ENCODE results near the gene ITPR3. TPM values are rescaled to one million over a fixed set of nuclear protein-coding genes. Genes with fewer than 3 reads are reported as not detected.
A peak's percentile ranks its signal among the peaks of the same experiment; 100 is the strongest.

Gene ITPR3
- total and polyA plus RNA-seq, 2 of the 13 experiments (the other 11 are each of a cell fraction or from before 2014, with no cell fraction given): 3.8 to 21.4 TPM

- TF ChIP-seq ZBTB40 (IDR thresholded peaks at IDR 0.05) (no peak), ZBTB40 (CRISPR knock-in tag; IDR thresholded peaks at IDR 0.05) (peak; percentile 37; the same call in 1 of the 2 replicates), ZNF674 (CRISPR knock-in tag; IDR thresholded peaks at IDR 0.05; ENCODE audit: low read depth) (0 out of 2 replicates have a peak, but pooled peaks have one; percentile 52), TEAD3 (CRISPR knock-in tag; optimal IDR thresholded peaks at IDR 0.05; ENCODE audit: borderline replicate concordance) (peak; percentile 54), KAT8 (CRISPR knock-in tag; IDR thresholded peaks at IDR 0.05) (peak; percentile 69; the same call in 1 of the 2 replicates), ZNF335 (CRISPR knock-in tag; IDR thresholded peaks at IDR 0.05) (peak; percentile 35; the same call in 1 of the 2 replicates), REXO4 (CRISPR knock-in tag; IDR thresholded peaks at IDR 0.05; ENCODE audit: borderline replicate concordance) (0 out of 2 replicates have a peak, but pooled peaks have one; percentile 67), ZBTB4 (CRISPR knock-in tag; IDR thresholded peaks at IDR 0.05; ENCODE audit: borderline replicate concordance) (0 out of 2 replicates have a peak, but pooled peaks have one; percentile 20), GABPA (IDR thresholded peaks at IDR 0.05; ENCODE audit: low read depth, low read length) (no peak), GABPA (CRISPR knock-in tag; IDR thresholded peaks at IDR 0.05; ENCODE audit: low read depth) (peak; percentile 41), CBX5 (CRISPR knock-in tag; IDR thresholded peaks at IDR 0.05; ENCODE audit: borderline replicate concordance) (peak; percentile 90; the same call in 1 of the 2 replicates), NR2F1 (CRISPR knock-in tag; IDR thresholded peaks at IDR 0.05) (peak in 1 of 2 experiments; percentile 44; a peak in 1 of 4 replicates), ZFX (CRISPR knock-in tag; IDR thresholded peaks at IDR 0.05; ENCODE audit: low read depth) (peak; percentile 38; the same call in 1 of the 2 replicates), SMARCC2 (IDR thresholded peaks at IDR 0.05) (no peak), TOPORS (CRISPR knock-in tag; IDR thresholded peaks at IDR 0.05) (no peak), ZNF224 (CRISPR knock-in tag; IDR thresholded peaks at IDR 0.05) (0 out of 2 replicates have a peak, but pooled peaks have one; percentile 25), HNF4A (CRISPR knock-in tag; IDR thresholded peaks at IDR 0.05) (peak; percentile 64), FOSL2 (CRISPR knock-in tag; IDR thresholded peaks at IDR 0.05) (peak; percentile 55), SAP130 (CRISPR knock-in tag; IDR thresholded peaks at IDR 0.05; ENCODE audit: low read depth) (0 out of 2 replicates have a peak, but pooled peaks have one; percentile 38), NFYC (CRISPR knock-in tag; IDR thresholded peaks at IDR 0.05) (no peak)
Measured at GRCh38 chr6:33740204-33740608, 119.1 kb downstream of the ITPR3 start (continued).

Data from HepG2 (cell line).